NK-92 (cell line): ENCODE results near the gene PSD.

Experiments
- DNase-seq: peaks from one replicate; lab custom pipeline; 2025; ENCODE audit not compliant: unreplicated experiment; lab: John Stamatoyannopoulos, UW

PSD gene

GRCh38 chr10:102393411-102394078 lies 25.0 kb downstream of the PSD start:
- no peak for DNase-seq

GRCh38 chr10:102392306-102392705 lies 26.3 kb downstream of the PSD start:
- no peak for DNase-seq

- no peak for DNase-seq
Measured at GRCh38 chr10:102389894-102390293, 28.7 kb downstream of the PSD start.

- no peak for DNase-seq
Measured at GRCh38 chr10:102384606-102385429, 33.8 kb downstream of the PSD start.

GRCh38 chr10:102384053-102384452 lies 34.5 kb downstream of the PSD start:
- DNase-seq, result no peak

GRCh38 chr10:102382871-102383270 lies 35.7 kb downstream of the PSD start:
- no peak for DNase-seq

GRCh38 chr10:102381983-102382382 lies 36.6 kb downstream of the PSD start:
- no peak for DNase-seq

- no peak for DNase-seq
Measured at GRCh38 chr10:102379383-102379782, 39.2 kb downstream of the PSD start.

GRCh38 chr10:102376901-102377300 lies 41.7 kb downstream of the PSD start:
- DNase-seq, result no peak

- DNase-seq, result no peak
Measured at GRCh38 chr10:102375867-102376266, 42.7 kb downstream of the PSD start.

- DNase-seq, result no peak
Measured at GRCh38 chr10:102375250-102375649, 43.3 kb downstream of the PSD start.

GRCh38 chr10:102371295-102371694 lies 47.3 kb downstream of the PSD start:
- DNase-seq, result no peak

GRCh38 chr10:102368077-102368476 lies 50.5 kb downstream of the PSD start:
- DNase-seq, result no peak

GRCh38 chr10:102367441-102367840 lies 51.1 kb downstream of the PSD start:
- DNase-seq, result no peak

GRCh38 chr10:102358712-102359382 lies 59.7 kb downstream of the PSD start:
- DNase-seq, result no peak

- no peak for DNase-seq
Measured at GRCh38 chr10:102354451-102354850, 64.1 kb downstream of the PSD start.
